HepG2 (cell line): ENCODE results near the gene CDRT15. TPM values are rescaled to one million over a fixed set of nuclear protein-coding genes. Genes with fewer than 3 reads are reported as not detected.

Source experiments
- ATAC-seq: fragments of 200-7000 bp; cut with Tn5 transposase; 3 replicates; pipeline ENCODE4 v1.9.1; 2020; ENCODE audit warnings: mild to moderate bottlenecking, moderate library complexity
- BruUV-seq: library from RNA; stranded (reverse); fragments of 400-500 nt; replicated peaks from 2 replicates; lab custom pipeline; 2021; lab: Mats Ljungman, UMichigan
- CTCF ChIA-PET: fragments of 300-600 bp; formaldehyde crosslinking; extraction: SDS; loops from one replicate; lab custom pipeline; 2021; ENCODE audit warnings: low total read pairs, inconsistent platforms, low intra/inter-chr PET ratio; lab: Yijun Ruan, JAX
- POLR2A ChIA-PET: fragments of 350-600 bp; sonication (Branson Sonifier 250); formaldehyde crosslinking; loops from one replicate; lab custom pipeline; 2020; ENCODE audit warnings: antibody characterized with exemption, inconsistent platforms; lab: Yijun Ruan, JAX
- DNase-seq: peaks from one replicate; pipeline ENCODE4 v3.0.0-alpha.2; 2015; ENCODE audit warnings: low spot score
- FAIRE-seq: peaks from 3 replicates; lab custom pipeline; 2011; peaks lifted over from hg19 to GRCh38; lab: Jason Lieb, UNC
- H2AFZ ChIP-seq: one replicate; pipeline ENCODE4 v1.6.1; 2011; ENCODE audit warnings: low read length, inconsistent platforms
- H3K27ac ChIP-seq: fragments of 300-600 bp; 3 replicates; pipeline ENCODE4 v1.8.0; 2011; ENCODE audit warnings: mixed run types, mild to moderate bottlenecking, mixed read lengths, low read length, inconsistent platforms; ENCODE audit not compliant: insufficient read depth; ENCODE audit errors: extremely low read length
- H3K27me3 ChIP-seq, 2 experiments: fragments of 200-600 bp in 1 of 2; 2 replicates in 1 of 2; 3 replicates in 1 of 2; pipeline versions ENCODE4 v1.6.0 to v1.8.0; 2011; ENCODE audit warnings: low read length in 2 of 2, mild to moderate bottlenecking in 2 of 2, moderate library complexity in 2 of 2, inconsistent platforms in 1 of 2; ENCODE audit not compliant: insufficient read depth in 2 of 2, control insufficient read depth in 1 of 2
- H3K36me3 ChIP-seq, 2 experiments: fragments of 200-600 bp in 1 of 2; replicated peaks in 1 of 2; 2 replicates in 1 of 2; 3 replicates in 1 of 2; pipeline versions ENCODE4 v1.5.1 to v1.8.0; 2011; ENCODE audit warnings: low read length in 2 of 2, inconsistent platforms in 1 of 2; ENCODE audit not compliant: insufficient read depth in 2 of 2, control insufficient read depth in 1 of 2
- H3K4me1 ChIP-seq: 2 replicates; pipeline ENCODE4 v1.5.1; 2012; ENCODE audit warnings: low read length, inconsistent platforms; ENCODE audit not compliant: insufficient read depth
- H3K4me2 ChIP-seq: 2 replicates; pipeline ENCODE4 v1.6.0; 2011; ENCODE audit warnings: low read depth, low read length, inconsistent platforms
- H3K4me3 ChIP-seq, 3 experiments: fragments of 200-600 bp in 1 of 3; sonication (generic), shearing (Covaris generic) in 1 of 3; replicated peaks in 1 of 3; 2 replicates each; pipeline ENCODE4 v1.5.1; 2011 to 2016; ENCODE audit warnings: low read length in 3 of 3, inconsistent platforms in 2 of 3, low read depth in 2 of 3, mild to moderate bottlenecking in 2 of 3, control low read depth in 1 of 3, mixed read lengths in 1 of 3; ENCODE audit not compliant: insufficient read depth in 1 of 3
- H3K79me2 ChIP-seq: one replicate; pipeline ENCODE4 v1.6.1; 2011; ENCODE audit warnings: low read length, inconsistent platforms; ENCODE audit not compliant: insufficient read depth
- H3K9ac ChIP-seq: 2 replicates; pipeline ENCODE4 v1.6.0; 2011; ENCODE audit warnings: mild to moderate bottlenecking, low read depth, low read length, inconsistent platforms; ENCODE audit not compliant: insufficient read depth
- H3K9me3 ChIP-seq: 2 replicates; pipeline ENCODE4 v1.5.1; 2012; ENCODE audit warnings: mild to moderate bottlenecking, low read length
- H4K20me1 ChIP-seq: 2 replicates; pipeline ENCODE4 v1.6.0; 2011; ENCODE audit warnings: inconsistent platforms, mild to moderate bottlenecking, low read length, moderate library complexity; ENCODE audit not compliant: insufficient read depth
- BRCA1 ChIP-seq: sonication (generic); formaldehyde crosslinking; IDR thresholded peaks from 2 replicates; pipeline ENCODE4 v1.4.0; 2020; ENCODE audit warnings: missing genetic modification reagents
- DR1 ChIP-seq: sonication (generic); formaldehyde crosslinking; IDR thresholded peaks from 2 replicates; pipeline ENCODE4 v1.8.0; 2021; ENCODE audit warnings: mild to moderate bottlenecking, missing genetic modification reagents, inconsistent platforms
- E2F1 ChIP-seq: sonication (generic); formaldehyde crosslinking; IDR thresholded peaks from 2 replicates; pipeline ENCODE4 v1.5.0; 2020; ENCODE audit warnings: missing genetic modification reagents
- HMGA1 ChIP-seq: sonication (generic); formaldehyde crosslinking; conservative IDR thresholded peaks from 2 replicates; pipeline ENCODE4 v1.4.0; 2020; ENCODE audit warnings: missing genetic modification reagents
- HOXD1 ChIP-seq: sonication (generic); formaldehyde crosslinking; IDR thresholded peaks from 2 replicates; pipeline ENCODE4 v1.5.0; 2020; ENCODE audit warnings: missing genetic modification reagents
- JUND ChIP-seq: sonication (generic); formaldehyde crosslinking; IDR thresholded peaks from 2 replicates; pipeline ENCODE4 v1.8.0; 2022; ENCODE audit warnings: mild to moderate bottlenecking, missing genetic modification reagents
- KDM1A ChIP-seq: IDR thresholded peaks from 2 replicates; pipeline ENCODE4 v1.6.1; 2016; ENCODE audit warnings: missing compliant biosample characterization
- MLXIP ChIP-seq: sonication (generic); formaldehyde crosslinking; IDR thresholded peaks from 2 replicates; pipeline ENCODE4 v1.9.0; 2021; ENCODE audit warnings: missing genetic modification reagents, borderline replicate concordance
- NFRKB ChIP-seq: fragments of 450-650 bp; IDR thresholded peaks from 2 replicates; pipeline ENCODE4 v1.6.1; 2017
- SMARCE1 ChIP-seq: fragments of 450-650 bp; IDR thresholded peaks from 2 replicates; pipeline ENCODE4 v1.6.1; 2017; ENCODE audit warnings: borderline replicate concordance
- ZBTB14 ChIP-seq: sonication (generic); formaldehyde crosslinking; IDR thresholded peaks from 2 replicates; pipeline ENCODE4 v1.4.0; 2020; ENCODE audit warnings: missing genetic modification reagents
- ZNF24 ChIP-seq: fragments of 450-650 bp; IDR thresholded peaks from 2 replicates; pipeline ENCODE4 v1.6.1; 2017; ENCODE audit warnings: antibody characterized with exemption, mild to moderate bottlenecking
- ZNF615 ChIP-seq: sonication (generic); formaldehyde crosslinking; IDR thresholded peaks from 2 replicates; pipeline ENCODE4 v1.5.0; 2020; ENCODE audit warnings: mild to moderate bottlenecking, missing genetic modification reagents, borderline replicate concordance
- ZNF619 ChIP-seq: sonication (generic); formaldehyde crosslinking; IDR thresholded peaks from 2 replicates; pipeline ENCODE4 v1.4.0; 2020; ENCODE audit warnings: mild to moderate bottlenecking, missing genetic modification reagents
- WGBS: methylation state at CpG from one replicate; pipeline ENCODE4 v1.1.6; 2017; ENCODE audit warnings: low lambda C conversion rate; 5-methylcytosine and 5-hydroxymethylcytosine counted together
- in situ Hi-C: cut with HindIII; loops from 2 replicates; pipeline ENCODE4 v1.10.0; 2017; ENCODE audit warnings: low pct_unique_long_range_greater_than_20kb; ENCODE audit not compliant: extremely low pct_ligation_motif_present
- intact Hi-C: fragments of 100-400 bp; cut with micrococcal nuclease; formaldehyde crosslinking; loops from one replicate; pipeline ENCODE4 v1.10.0; 2022; ENCODE audit not compliant: unreplicated experiment
- polyA plus RNA-seq, 8 experiments: library from polyadenylated mRNA; depleted of rRNA in 3 of 8; stranded (reverse) in 7 of 8; unstranded in 1 of 8; fragments of >200 nt; fragmentation: Illumina TruSeq in 4 of 8; extraction: Trizol in 4 of 8; gene quantifications; 2 replicates each; pipeline versions ENCODE4 v1.2.1 to v1.2.3, GENCODE V29; 2011 to 2016; ENCODE audit warnings: low read depth in 4 of 8, missing spikeins in 1 of 8, mixed read lengths in 1 of 8; ENCODE audit not compliant: insufficient read depth in 1 of 8
- total RNA-seq, 5 experiments: library from RNA; depleted of rRNA; stranded (reverse); fragments of >200 nt; fragmentation: Illumina TruSeq; extraction: Trizol; gene quantifications; 2 replicates each; pipeline ENCODE4 v1.2.3, GENCODE V29; 2016; ENCODE audit warnings: low read depth in 1 of 5

The CDRT15 gene
- total and polyA plus RNA-seq, 2 of the 13 experiments (the other 11 are each of a cell fraction or from before 2014, with no cell fraction given), result not detected

- TF ChIP-seq ZBTB14 (CRISPR knock-in tag) (no peak), JUND (no peak), MLXIP (CRISPR knock-in tag) (no peak), BRCA1 (CRISPR knock-in tag) (no peak), DR1 (CRISPR knock-in tag) (no peak)
Measured at GRCh38 chr17:14201988-14202380, 34.7 kb downstream of the CDRT15 start (continued).

- BruUV-seq, result no TSS peak
- Histone ChIP-seq H3K9me3 (no peaks in the 10 kb centered on the region), H3K36me3 (peaks cover 7 to 29% of the 10 kb centered on the region in 2 experiments), H3K27me3 (no peaks in the 10 kb centered on the region), H3K79me2 (no peaks in the 10 kb centered on the region), H3K4me3 (no peak overlapping the region), H3K9ac (no peak overlapping the region), H3K4me2 (no peak overlapping the region), H3K27ac (no peak overlapping the region), H2AFZ (no peak overlapping the region), H3K4me1 (no peaks in the 10 kb centered on the region), H4K20me1 (no peaks in the 10 kb centered on the region)
- TF ChIP-seq SMARCE1 (no peak), HOXD1 (CRISPR knock-in tag) (no peak), E2F1 (no peak), NFRKB (no peak), HMGA1 (CRISPR knock-in tag) (no peak), ZNF619 (no peak), KDM1A (no peak), ZNF24 (no peak), ZNF615 (CRISPR knock-in tag) (no peak)
- no peak for DNase-seq
- intact Hi-C loops (loop anchor here (10.0 kb wide), 1 partner anchor 73 kb away; no protein-coding TSS in a partner anchor), in situ Hi-C loops (no loop called here)
- FAIRE-seq, result no peak
- ATAC-seq, result no peak
- ChIA-PET POLR2A (no interaction called here), CTCF (no interaction called here)
- 94% methylated on average over 10 of the region's 10 CpGs for WGBS
Measured at GRCh38 chr17:14201021-14201987, 35.4 kb downstream of the CDRT15 start.
